B cell (primary cell): Measurements from ENCODE around the gene AGAP1. TPM values are rescaled to one million over a fixed set of nuclear protein-coding genes. Genes with fewer than 3 reads are reported as not detected.

ENCODE experiments used
- ATAC-seq: fragments of 200-7000 bp; cut with Tn5 transposase; one replicate; pipeline ENCODE4 v1.10.0; 2021; ENCODE audit warnings: low read depth, mild to moderate bottlenecking, moderate number of reproducible peaks, moderate library complexity
- CTCF ChIA-PET: fragments of 350-600 bp; sonication (Branson Sonifier 250); formaldehyde crosslinking; loops from one replicate; lab custom pipeline; 2021; ENCODE audit warnings: antibody characterized with exemption, inconsistent platforms; lab: Charles Lee
- POLR2A ChIA-PET: fragments of 350-600 bp; sonication (Branson Sonifier 250); formaldehyde crosslinking; loops from one replicate; lab custom pipeline; 2021; ENCODE audit warnings: antibody characterized with exemption; lab: Charles Lee
- DNase-seq: peaks from one replicate; pipeline ENCODE4 v3.0.0; 2013
- H2AFZ ChIP-seq: 2 replicates; pipeline ENCODE4 v1.6.1; 2012; ENCODE audit warnings: mild to moderate bottlenecking, low read depth, low read length; ENCODE audit not compliant: insufficient read depth, poor library complexity, severe bottlenecking
- H3K27ac ChIP-seq, 2 donors: 1 replicate in 1 of 2; 2 replicates in 1 of 2; pipeline ENCODE4 v1.5.1; 2012 to 2013; ENCODE audit warnings: low read length in 2 of 2, mild to moderate bottlenecking in 2 of 2, moderate library complexity in 1 of 2
- H3K27me3 ChIP-seq, 4 experiments: fragments of 200-600 bp in 1 of 4; sonication (generic) in 1 of 4; replicated peaks in 1 of 4; 1 replicate in 2 of 4; 2 replicates in 2 of 4; pipeline versions ENCODE4 v1.6.1 to v1.7.0; 2013 to 2016; ENCODE audit warnings: low read length in 3 of 4, mild to moderate bottlenecking in 2 of 4, mixed read lengths in 1 of 4, moderate library complexity in 1 of 4; ENCODE audit not compliant: insufficient read depth in 4 of 4, control insufficient read depth in 3 of 4; ENCODE audit errors: control extremely low read depth in 1 of 4
- H3K36me3 ChIP-seq, 2 experiments: replicated peaks in 1 of 2; 1 replicate in 1 of 2; 2 replicates in 1 of 2; pipeline versions ENCODE4 v1.6.1 to v1.7.1; 2013; ENCODE audit warnings: low read length in 1 of 2; ENCODE audit not compliant: insufficient read depth in 2 of 2, control insufficient read depth in 1 of 2; ENCODE audit errors: control extremely low read depth in 1 of 2, extremely low read depth in 1 of 2
- H3K4me1 ChIP-seq, 2 donors: fragments of 200-600 bp in 1 of 2; sonication (generic) in 1 of 2; 1 replicate in 1 of 2; 2 replicates in 1 of 2; pipeline versions ENCODE4 v1.5.1 to v1.6.1; 2013 to 2017; ENCODE audit warnings: low read length in 2 of 2; ENCODE audit not compliant: control insufficient read depth in 2 of 2, insufficient read depth in 2 of 2
- H3K4me2 ChIP-seq: replicated peaks from 2 replicates; pipeline ENCODE3; 2012; ENCODE audit warnings: mild to moderate bottlenecking, low read depth, low read length; ENCODE audit not compliant: poor library complexity, severe bottlenecking
- H3K4me3 ChIP-seq, 5 experiments: fragments of 200-600 bp in 1 of 5; sonication (generic) in 1 of 5; 1 replicate in 3 of 5; 2 replicates in 2 of 5; pipeline versions ENCODE4 v1.5.1 to v1.7.0; 2011 to 2016; ENCODE audit warnings: low read length in 4 of 5, mild to moderate bottlenecking in 4 of 5, low read depth in 2 of 5, control low read depth in 1 of 5, moderate library complexity in 1 of 5; ENCODE audit not compliant: insufficient read depth in 1 of 5; ENCODE audit errors: control extremely low read depth in 1 of 5, extremely low read depth in 1 of 5
- H3K79me2 ChIP-seq: fragments of 200-600 bp; sonication (generic); one replicate; pipeline ENCODE4 v1.6.0; 2016; ENCODE audit warnings: low read length; ENCODE audit not compliant: control insufficient read depth, insufficient read depth
- H3K9ac ChIP-seq: fragments of 200-600 bp; sonication (generic); 2 replicates; pipeline ENCODE4 v1.6.1; 2017; ENCODE audit warnings: mild to moderate bottlenecking, low read length, moderate library complexity
- H3K9me3 ChIP-seq, 3 donors: one replicate each; pipeline versions ENCODE4 v1.6.1 to v1.7.1; 2013; ENCODE audit warnings: low read length in 2 of 3; ENCODE audit not compliant: control insufficient read depth in 2 of 3, insufficient read depth in 1 of 3; ENCODE audit errors: control extremely low read depth in 1 of 3
- H4K20me1 ChIP-seq: 2 replicates; pipeline ENCODE4 v1.6.0; 2012; ENCODE audit warnings: mild to moderate bottlenecking, low read length; ENCODE audit not compliant: insufficient read depth, control insufficient read depth, poor library complexity, severe bottlenecking
- H3K27ac Mint-ChIP-seq: one replicate; pipeline ENCODE4 v1.8.0; 2021; ENCODE audit warnings: mixed read lengths
- H3K27me3 Mint-ChIP-seq: one replicate; pipeline ENCODE4 v1.8.0; 2021; ENCODE audit warnings: mixed read lengths
- H3K4me1 Mint-ChIP-seq: one replicate; pipeline ENCODE4 v1.8.0; 2021; ENCODE audit warnings: mixed read lengths
- H3K4me3 Mint-ChIP-seq: one replicate; pipeline ENCODE4 v1.8.0; 2021; ENCODE audit warnings: mixed read lengths
- H3K9me3 Mint-ChIP-seq: one replicate; pipeline ENCODE4 v1.8.0; 2022; ENCODE audit warnings: mixed read lengths; ENCODE audit not compliant: insufficient read depth
- CTCF ChIP-seq: fragments of 200-600 bp; IDR thresholded peaks from one replicate; pipeline ENCODE4 v1.8.0; 2022; ENCODE audit warnings: antibody characterized with exemption, mild to moderate bottlenecking
- EZH2 ChIP-seq: IDR thresholded peaks from 2 replicates; pipeline ENCODE4 v1.6.1; 2012; ENCODE audit warnings: borderline replicate concordance, low read depth, mild to moderate bottlenecking, moderate library complexity, low read length; ENCODE audit not compliant: insufficient read depth, poor library complexity, severe bottlenecking
- WGBS: methylation state at CpG from one replicate; pipeline ENCODE4 v1.1.5; 2013; ENCODE audit warnings: missing lambda C conversion rate; ENCODE audit not compliant: insufficient coverage; 5-methylcytosine and 5-hydroxymethylcytosine counted together
- intact Hi-C: fragments of 100-400 bp; cut with micrococcal nuclease; formaldehyde crosslinking; loops from one replicate; pipeline ENCODE4 v1.10.0; 2022
- polyA plus RNA-seq: library from polyadenylated mRNA; depleted of rRNA; stranded (reverse); fragments of >200 nt; gene quantifications from 2 replicates; pipeline ENCODE4 v1.2.3, GENCODE V29; 2012
- total RNA-seq, 2 donors: library from RNA; stranded (reverse); fragments of 120-200 nt in 1 of 2; gene quantifications; 1 replicate in 1 of 2; 2 replicates in 1 of 2; pipeline versions ENCODE4 v1.2.3 to v1.2.4, GENCODE V29; 2013 to 2022

AGAP1 gene
- total and polyA plus RNA-seq, 2 donors (not counting 1 experiment from before 2014, with no cell fraction given) = 0.01 TPM; not detected in 1

- no peak overlapping the region for H3K4me3 Mint-ChIP-seq
- H3K9me3 Mint-ChIP-seq = no peaks in the 10 kb centered on the region
- H3K9me3 ChIP-seq = peaks cover 0 to 7% (median 0%) of the 10 kb centered on the region in 3 donors
- H3K4me3 ChIP-seq = no peak overlapping the region
- H3K4me2 ChIP-seq = no peak overlapping the region
- ATAC-seq (no peak), DNase-seq (no peak)
- no peaks in the 10 kb centered on the region for H3K36me3 ChIP-seq
- H3K4me1 Mint-ChIP-seq = no peaks in the 10 kb centered on the region
- no peak overlapping the region for H3K27ac ChIP-seq
- H3K27me3 Mint-ChIP-seq = peaks cover 21% of the 10 kb centered on the region
- no peak overlapping the region for H2AFZ ChIP-seq
- ChIA-PET POLR2A (no interaction called here), CTCF (no interaction called here)
- H3K9ac ChIP-seq = no peak overlapping the region
- H3K27me3 ChIP-seq = peaks cover 0 to 6% (median 0%) of the 10 kb centered on the region in 4 experiments
- no peaks in the 10 kb centered on the region for H3K79me2 ChIP-seq
- H4K20me1 ChIP-seq = no peaks in the 10 kb centered on the region
- TF ChIP-seq CTCF (no peak), EZH2 (no peak)
- H3K4me1 ChIP-seq = no peaks in the 10 kb centered on the region
- intact Hi-C loops = no loop called here
- no peak overlapping the region for H3K27ac Mint-ChIP-seq
- WGBS = 96% methylated on average over 3 of the region's 4 CpGs
Observed at GRCh38 chr2:235462415-235462790, 31.4 kb upstream of the AGAP1 start.

DNA sequence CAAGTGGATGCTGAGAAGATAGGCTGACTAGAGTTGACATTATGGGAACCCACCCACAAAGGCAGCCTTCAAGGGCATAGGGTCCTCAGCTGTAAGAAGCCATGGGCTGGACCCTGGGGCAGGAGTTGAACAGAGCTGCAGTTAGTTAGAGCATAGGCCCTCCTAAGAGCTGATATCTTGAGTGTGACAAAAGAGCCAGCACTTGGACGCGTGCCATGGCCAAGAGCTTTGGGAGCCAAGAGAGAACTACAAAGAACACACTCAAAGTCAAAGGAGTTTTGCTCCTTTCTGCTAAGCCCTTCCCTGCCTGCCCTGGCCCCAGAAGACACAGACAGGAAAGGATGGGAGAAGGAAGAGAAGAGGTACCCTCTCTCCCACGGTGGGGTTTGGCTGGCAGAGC is 29.9 kb upstream of the AGAP1 start:
- ATAC-seq = no peak
- ChIA-PET CTCF (no interaction called here), POLR2A (no interaction called here)
- intact Hi-C loops = no loop called here
- TF ChIP-seq CTCF = no peak
- no peak for TF ChIP-seq EZH2
- Mint-ChIP-seq H3K27ac (no peak overlapping the region), H3K4me3 (no peak overlapping the region), H3K27me3 (peaks cover 21% of the 10 kb centered on the region), H3K9me3 (no peaks in the 10 kb centered on the region), H3K4me1 (no peaks in the 10 kb centered on the region)
- H3K9me3 ChIP-seq = peaks cover 0 to 7% (median 0%) of the 10 kb centered on the region in 3 donors
- H3K9ac ChIP-seq = no peak overlapping the region
- H3K4me1 ChIP-seq = no peaks in the 10 kb centered on the region
- 90% methylated on average over 2 of the region's 3 CpGs for WGBS
- no peaks in the 10 kb centered on the region for H4K20me1 ChIP-seq
- H3K79me2 ChIP-seq = no peaks in the 10 kb centered on the region
- no peak overlapping the region for H3K4me2 ChIP-seq
- peaks cover 0 to 6% (median 0%) of the 10 kb centered on the region in 4 experiments for H3K27me3 ChIP-seq
- no peaks in the 10 kb centered on the region for H3K36me3 ChIP-seq
- H3K27ac ChIP-seq = no peak overlapping the region
- no peak overlapping the region for H2AFZ ChIP-seq
- no peak for DNase-seq
- no peak overlapping the region for H3K4me3 ChIP-seq
